SU-DHL-6 (cell line): ENCODE measurements around the gene RNF111.

Source experiments
- H2AFZ ChIP-seq: fragments of 200-600 bp; sonication (generic); 2 replicates; pipeline ENCODE4 v1.6.1; 2014; ENCODE audit warnings: low read depth, mild to moderate bottlenecking, moderate library complexity, mixed read lengths, antibody characterized with exemption, low read length; ENCODE audit not compliant: severe bottlenecking
- H3F3A ChIP-seq: fragments of 200-600 bp; shearing (Covaris generic); 2 replicates; pipeline ENCODE4 v1.6.0; 2016; ENCODE audit warnings: antibody characterized with exemption, mild to moderate bottlenecking; ENCODE audit not compliant: insufficient read depth
- H3K27ac ChIP-seq: fragments of 200-600 bp; sonication (generic); 2 replicates; pipeline ENCODE4 v1.5.1; 2016; ENCODE audit warnings: low read depth, mild to moderate bottlenecking, low read length, moderate library complexity, mixed read lengths
- H3K27me3 ChIP-seq: fragments of 200-600 bp; sonication (generic), shearing (Covaris generic); 2 replicates; pipeline ENCODE4 v1.6.0; 2014; ENCODE audit warnings: mild to moderate bottlenecking, low read length
- H3K36me3 ChIP-seq: fragments of 200-600 bp; sonication (generic); 2 replicates; pipeline ENCODE4 v1.6.1; 2014; ENCODE audit warnings: mild to moderate bottlenecking, low read length, mixed read lengths
- H3K4me2 ChIP-seq: fragments of 300-600, 200-600 bp; shearing (Covaris generic), sonication (generic); 2 replicates; pipeline ENCODE4 v1.6.0; 2014; ENCODE audit warnings: low read length, low read depth, mild to moderate bottlenecking; ENCODE audit not compliant: poor library complexity, severe bottlenecking
- H3K4me3 ChIP-seq: fragments of 200-600 bp; sonication (generic); 2 replicates; pipeline ENCODE4 v1.5.1; 2014; ENCODE audit warnings: antibody characterized with exemption, low read length, mild to moderate bottlenecking, mixed read lengths; ENCODE audit not compliant: insufficient read depth, poor library complexity, severe bottlenecking
- H3K79me2 ChIP-seq: fragments of 200-600 bp; sonication (generic); 2 replicates; pipeline ENCODE4 v1.6.1; 2014; ENCODE audit warnings: mild to moderate bottlenecking, low read length, moderate library complexity; ENCODE audit not compliant: insufficient read depth
- H3K9ac ChIP-seq: fragments of 200-600 bp; sonication (generic); 2 replicates; pipeline ENCODE4 v1.7.0; 2014; ENCODE audit warnings: mild to moderate bottlenecking, low read length
- H3K9me2 ChIP-seq: fragments of 200-600 bp; sonication (generic); replicated peaks from 2 replicates; pipeline ENCODE4 v1.6.1; 2014; ENCODE audit warnings: low read length; ENCODE audit not compliant: insufficient read depth
- H3K9me3 ChIP-seq: fragments of 200-600 bp; sonication (generic); 2 replicates; pipeline ENCODE4 v1.6.1; 2014; ENCODE audit warnings: low read length, mixed read lengths; ENCODE audit not compliant: insufficient read depth
- H4K20me1 ChIP-seq: fragments of 200-600 bp; sonication (generic); 2 replicates; pipeline ENCODE4 v1.6.1; 2014; ENCODE audit warnings: low read depth, mild to moderate bottlenecking, antibody characterized with exemption, low read length, moderate library complexity, mixed read lengths
- EZH2phosphoT487 ChIP-seq: fragments of 200-600 bp; sonication (generic), shearing (Covaris generic); conservative IDR thresholded peaks from 2 replicates; pipeline ENCODE4 v1.6.1; 2018; ENCODE audit warnings: mild to moderate bottlenecking, antibody characterized with exemption, low read length, moderate library complexity, mixed read lengths
- TF ChIP-seq, protein P1 (sequence below): fragments of 200-600 bp; sonication (generic); IDR thresholded peaks from one replicate; pipeline ENCODE4 v1.5.1; 2017; ENCODE audit warnings: antibody characterized with exemption, mild to moderate bottlenecking, low read length, moderate library complexity; ENCODE audit not compliant: insufficient read depth, poor library complexity, severe bottlenecking

The RNF111 gene

DNA sequence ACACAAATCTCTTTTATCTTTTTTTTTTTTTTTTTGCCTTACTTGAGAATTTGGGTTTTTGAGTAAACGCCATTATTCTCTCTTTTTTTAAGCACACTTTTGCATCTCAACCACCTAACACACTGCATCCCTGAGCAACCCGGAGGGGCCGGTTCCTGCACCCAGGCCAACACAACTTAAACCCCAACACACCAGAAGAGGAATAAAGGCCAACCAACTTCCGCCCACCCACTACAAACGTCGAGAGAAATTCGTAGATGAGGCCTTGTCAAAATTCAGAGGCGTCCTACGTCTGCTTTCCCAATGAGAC, 117.1 kb downstream of the RNF111 start:
- peak overlapping the region; percentile 45 for H3K4me3 ChIP-seq
- peak overlapping the region; percentile 90 for H2AFZ ChIP-seq
- H3K27ac ChIP-seq, result peak overlapping the region; percentile 77

DNA sequence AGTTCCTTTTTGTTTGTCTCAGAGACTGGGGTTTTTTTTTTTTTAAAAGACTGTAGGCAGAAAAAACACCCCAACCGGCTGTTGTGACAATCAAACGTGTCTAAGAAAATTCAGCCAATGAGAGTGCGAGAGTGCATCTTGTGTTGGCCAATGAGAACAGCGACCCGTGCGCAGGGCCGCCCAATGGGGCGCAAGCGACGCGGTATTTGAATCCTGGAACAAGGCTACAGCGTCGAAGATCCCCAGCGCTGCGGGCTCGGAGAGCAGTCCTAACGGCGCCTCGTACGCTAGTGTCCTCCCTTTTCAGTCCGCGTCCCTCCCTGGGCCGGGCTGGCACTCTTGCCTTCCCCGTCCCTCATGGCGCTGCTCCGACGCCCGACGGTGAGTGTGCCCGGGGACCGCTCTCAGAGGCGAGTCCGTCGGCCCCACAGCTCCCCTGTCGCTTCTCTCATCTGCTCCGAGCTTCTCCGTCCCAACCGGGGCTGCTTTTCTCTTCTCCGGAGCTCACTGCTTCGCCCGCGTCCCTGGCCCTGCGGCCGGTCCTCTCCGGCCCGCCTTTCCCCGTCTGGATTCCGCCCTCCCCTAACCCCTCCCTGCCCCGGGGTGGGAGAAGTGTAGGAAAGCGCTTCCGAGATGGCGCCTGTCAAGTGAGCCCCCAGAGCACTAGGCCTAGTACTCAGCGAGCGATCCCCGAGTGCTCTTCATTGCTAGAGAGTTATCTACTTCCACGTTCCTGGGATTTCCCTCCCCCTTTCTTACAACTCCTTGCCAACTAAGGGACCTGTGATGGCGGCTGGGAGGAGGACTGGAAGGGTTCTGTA, 117.7 kb downstream of the RNF111 start, which contains the start of gene CCNB2:
CCNB2 (plus strand) TSS at position 235 of the 821 bp plus-strand sequence; CDS start at position 358, 123 bp downstream.
- H4K20me1 ChIP-seq, result no peaks in the 10 kb centered on the region
- H3K36me3 ChIP-seq, result peaks cover 24% of the 10 kb centered on the region
- no peaks in the 10 kb centered on the region for H3K9me3 ChIP-seq
- peak within 1 kb of the TSS; percentile 87 for H3K9ac ChIP-seq
- peaks cover 10% of the 10 kb centered on the region; the same call in 1 of the 2 replicates for H3F3A ChIP-seq
- H3K9me2 ChIP-seq, result no peaks in the 10 kb centered on the region
- peak within 1 kb of the TSS; percentile 90 for H2AFZ ChIP-seq
- H3K27ac ChIP-seq, result peak within 1 kb of the TSS; percentile 77
- H3K4me2 ChIP-seq, result peak within 1 kb of the TSS; percentile 89
- peak within 1 kb of the TSS; percentile 79 for H3K4me3 ChIP-seq
- TF ChIP-seq EZH2phosphoT487, result no peak
- TF ChIP-seq, protein P1, sequence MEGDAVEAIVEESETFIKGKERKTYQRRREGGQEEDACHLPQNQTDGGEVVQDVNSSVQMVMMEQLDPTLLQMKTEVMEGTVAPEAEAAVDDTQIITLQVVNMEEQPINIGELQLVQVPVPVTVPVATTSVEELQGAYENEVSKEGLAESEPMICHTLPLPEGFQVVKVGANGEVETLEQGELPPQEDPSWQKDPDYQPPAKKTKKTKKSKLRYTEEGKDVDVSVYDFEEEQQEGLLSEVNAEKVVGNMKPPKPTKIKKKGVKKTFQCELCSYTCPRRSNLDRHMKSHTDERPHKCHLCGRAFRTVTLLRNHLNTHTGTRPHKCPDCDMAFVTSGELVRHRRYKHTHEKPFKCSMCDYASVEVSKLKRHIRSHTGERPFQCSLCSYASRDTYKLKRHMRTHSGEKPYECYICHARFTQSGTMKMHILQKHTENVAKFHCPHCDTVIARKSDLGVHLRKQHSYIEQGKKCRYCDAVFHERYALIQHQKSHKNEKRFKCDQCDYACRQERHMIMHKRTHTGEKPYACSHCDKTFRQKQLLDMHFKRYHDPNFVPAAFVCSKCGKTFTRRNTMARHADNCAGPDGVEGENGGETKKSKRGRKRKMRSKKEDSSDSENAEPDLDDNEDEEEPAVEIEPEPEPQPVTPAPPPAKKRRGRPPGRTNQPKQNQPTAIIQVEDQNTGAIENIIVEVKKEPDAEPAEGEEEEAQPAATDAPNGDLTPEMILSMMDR, result no peak
- H3K27me3 ChIP-seq, result no peaks in the 10 kb centered on the region
- H3K79me2 ChIP-seq, result peaks cover 34% of the 10 kb centered on the region

More for the DNA sequence above, 117.1 kb downstream of the RNF111 start:
- no peaks in the 10 kb centered on the region for H3K27me3 ChIP-seq
- H3K9ac ChIP-seq, result peak overlapping the region; percentile 87
- H4K20me1 ChIP-seq, result no peaks in the 10 kb centered on the region
- H3F3A ChIP-seq, result peaks cover 7% of the 10 kb centered on the region; the same call in 1 of the 2 replicates
- no peaks in the 10 kb centered on the region for H3K9me3 ChIP-seq
- H3K79me2 ChIP-seq, result peaks cover 30% of the 10 kb centered on the region
- peaks cover 22% of the 10 kb centered on the region for H3K36me3 ChIP-seq
- TF ChIP-seq EZH2phosphoT487, result no peak
- TF ChIP-seq, protein P1, result no peak
- no peaks in the 10 kb centered on the region for H3K9me2 ChIP-seq
- peak overlapping the region; percentile 89 for H3K4me2 ChIP-seq

DNA sequence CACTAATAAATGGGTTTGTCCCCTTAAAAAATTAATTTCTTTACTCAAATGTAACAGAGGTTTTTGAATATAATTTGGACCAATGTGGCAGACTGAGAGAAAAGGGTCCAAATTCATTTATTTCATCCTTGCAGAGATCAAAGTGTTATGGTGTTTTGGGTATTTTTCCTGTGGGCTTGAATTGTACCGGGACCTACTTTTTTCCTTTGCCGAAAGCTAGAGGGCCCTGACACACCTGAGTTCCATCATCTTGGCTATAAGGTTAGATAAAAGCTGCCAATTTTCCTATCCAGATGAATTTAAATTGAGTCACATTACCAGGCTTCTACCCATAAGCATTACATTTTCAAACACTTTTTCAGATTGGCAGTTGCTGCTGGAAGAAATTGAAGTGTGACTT, 118.4 kb downstream of the RNF111 start:
- Histone ChIP-seq H3K4me2 (peak overlapping the region; percentile 89), H3F3A (peaks cover 14% of the 10 kb centered on the region; the same call in 1 of the 2 replicates), H3K27ac (peak overlapping the region; percentile 67), H3K79me2 (peaks cover 41% of the 10 kb centered on the region), H3K36me3 (peaks cover 30% of the 10 kb centered on the region), H4K20me1 (no peaks in the 10 kb centered on the region), H3K9me2 (no peaks in the 10 kb centered on the region), H3K9ac (peak overlapping the region; percentile 87), H3K27me3 (no peaks in the 10 kb centered on the region), H3K9me3 (no peaks in the 10 kb centered on the region), H3K4me3 (peak overlapping the region; percentile 79), H2AFZ (peak overlapping the region; percentile 69)
- TF ChIP-seq, protein P1, result peak; percentile 14
- no peak for TF ChIP-seq EZH2phosphoT487
